ENCODE results near the gene PGA3.
"Not testable (repeated sequence)": the region's sequence is repeated elsewhere in the genome, so short reads cannot be mapped to it uniquely, and the experiment has no call there.

The PGA3 gene

GRCh38 chr11:61213711-61214324, 10.5 kb downstream of the PGA3 start:
- H3K4me1 Mint-ChIP-seq; H3K9me3 Mint-ChIP-seq; H3K4me3 Mint-ChIP-seq; H3K36me3 Mint-ChIP-seq (ENCODE audit: low read depth); H3K27me3 Mint-ChIP-seq (ENCODE audit: low read depth); H3K27ac Mint-ChIP-seq: not testable (repeated sequence)

GRCh38 chr11:61218306-61218705, 15.0 kb downstream of the PGA3 start:
- H3K36me3 Mint-ChIP-seq (ENCODE audit: low read depth); H3K27ac Mint-ChIP-seq: not testable (repeated sequence)

GRCh38 chr11:61219016-61219415, 15.7 kb downstream of the PGA3 start:
- H3K9me3 Mint-ChIP-seq; H3K4me1 Mint-ChIP-seq; H3K4me3 Mint-ChIP-seq; H3K27ac Mint-ChIP-seq; H3K36me3 Mint-ChIP-seq (ENCODE audit: low read depth); H3K27me3 Mint-ChIP-seq (ENCODE audit: low read depth): not testable (repeated sequence)

More at GRCh38 chr11:61218306-61218705, 15.0 kb downstream of the PGA3 start:
- not testable (repeated sequence) for H3K4me1 Mint-ChIP-seq; H3K4me3 Mint-ChIP-seq; H3K9me3 Mint-ChIP-seq; H3K27me3 Mint-ChIP-seq (ENCODE audit: low read depth)

GRCh38 chr11:61222047-61222446, 18.7 kb downstream of the PGA3 start, which contains the start of gene PGA4:
PGA4 (plus strand) TSS chr11:61222347; CDS start chr11:61222401, 54 bp downstream.
- H3K27ac Mint-ChIP-seq; H3K27me3 Mint-ChIP-seq (ENCODE audit: low read depth); H3K4me3 Mint-ChIP-seq; H3K36me3 Mint-ChIP-seq (ENCODE audit: low read depth); H3K9me3 Mint-ChIP-seq; H3K4me1 Mint-ChIP-seq: not testable (repeated sequence)

GRCh38 chr11:61222692-61223091, 19.4 kb downstream of the PGA3 start:
- H3K4me1 Mint-ChIP-seq; H3K27me3 Mint-ChIP-seq (ENCODE audit: low read depth); H3K9me3 Mint-ChIP-seq; H3K36me3 Mint-ChIP-seq (ENCODE audit: low read depth); H3K27ac Mint-ChIP-seq; H3K4me3 Mint-ChIP-seq: not testable (repeated sequence)

- not testable (repeated sequence) for H3K27ac Mint-ChIP-seq; H3K27me3 Mint-ChIP-seq (ENCODE audit: low read depth); H3K4me3 Mint-ChIP-seq; H3K9me3 Mint-ChIP-seq; H3K4me1 Mint-ChIP-seq; H3K36me3 Mint-ChIP-seq (ENCODE audit: low read depth)
These were observed 23.3 kb downstream of the PGA3 start for GRCh38 chr11:61226457-61227137.

GRCh38 chr11:61229458-61229857, 26.1 kb downstream of the PGA3 start:
- not testable (repeated sequence) for H3K9me3 Mint-ChIP-seq

GRCh38 chr11:61231033-61231432, 27.7 kb downstream of the PGA3 start:
- H3K36me3 Mint-ChIP-seq (ENCODE audit: low read depth); H3K27ac Mint-ChIP-seq; H3K27me3 Mint-ChIP-seq (ENCODE audit: low read depth); H3K9me3 Mint-ChIP-seq; H3K4me1 Mint-ChIP-seq; H3K4me3 Mint-ChIP-seq: not testable (repeated sequence)

More at GRCh38 chr11:61229458-61229857, 26.1 kb downstream of the PGA3 start:
- H3K27me3 Mint-ChIP-seq (ENCODE audit: low read depth); H3K36me3 Mint-ChIP-seq (ENCODE audit: low read depth); H3K4me3 Mint-ChIP-seq; H3K4me1 Mint-ChIP-seq; H3K27ac Mint-ChIP-seq: not testable (repeated sequence)

GRCh38 chr11:61231585-61231984, 28.3 kb downstream of the PGA3 start:
- H3K27me3 Mint-ChIP-seq (ENCODE audit: low read depth); H3K4me3 Mint-ChIP-seq; H3K36me3 Mint-ChIP-seq (ENCODE audit: low read depth); H3K27ac Mint-ChIP-seq; H3K9me3 Mint-ChIP-seq; H3K4me1 Mint-ChIP-seq: not testable (repeated sequence)

- H3K9me3 Mint-ChIP-seq; H3K27ac Mint-ChIP-seq; H3K27me3 Mint-ChIP-seq (ENCODE audit: low read depth); H3K36me3 Mint-ChIP-seq (ENCODE audit: low read depth); H3K4me1 Mint-ChIP-seq; H3K4me3 Mint-ChIP-seq: not testable (repeated sequence)
These were observed 29.3 kb downstream of the PGA3 start for GRCh38 chr11:61232548-61233145.

- H3K9me3 Mint-ChIP-seq; H3K36me3 Mint-ChIP-seq (ENCODE audit: low read depth); H3K27me3 Mint-ChIP-seq (ENCODE audit: low read depth); H3K4me1 Mint-ChIP-seq; H3K4me3 Mint-ChIP-seq; H3K27ac Mint-ChIP-seq: not testable (repeated sequence)
These were observed 33.8 kb downstream of the PGA3 start for GRCh38 chr11:61237130-61237529.

- H3K4me1 Mint-ChIP-seq; H3K9me3 Mint-ChIP-seq; H3K27ac Mint-ChIP-seq; H3K27me3 Mint-ChIP-seq (ENCODE audit: low read depth); H3K4me3 Mint-ChIP-seq; H3K36me3 Mint-ChIP-seq (ENCODE audit: low read depth): not testable (repeated sequence)
These were observed 37.0 kb downstream of the PGA3 start for GRCh38 chr11:61240288-61240687.

GRCh38 chr11:61240875-61241274, 37.6 kb downstream of the PGA3 start, which contains the start of gene PGA5:
PGA5 (plus strand) TSS chr11:61241175; CDS start chr11:61241227, 52 bp downstream.
- not testable (repeated sequence) for H3K9me3 Mint-ChIP-seq; H3K36me3 Mint-ChIP-seq (ENCODE audit: low read depth); H3K4me1 Mint-ChIP-seq; H3K27ac Mint-ChIP-seq; H3K4me3 Mint-ChIP-seq; H3K27me3 Mint-ChIP-seq (ENCODE audit: low read depth)

- H3K27ac Mint-ChIP-seq; H3K9me3 Mint-ChIP-seq; H3K4me3 Mint-ChIP-seq; H3K4me1 Mint-ChIP-seq; H3K36me3 Mint-ChIP-seq (ENCODE audit: low read depth); H3K27me3 Mint-ChIP-seq (ENCODE audit: low read depth): not testable (repeated sequence)
These were observed 38.2 kb downstream of the PGA3 start for GRCh38 chr11:61241526-61241925.

GRCh38 chr11:61245284-61245964, 42.1 kb downstream of the PGA3 start:
- not testable (repeated sequence) for H3K27ac Mint-ChIP-seq; H3K4me1 Mint-ChIP-seq; H3K27me3 Mint-ChIP-seq (ENCODE audit: low read depth); H3K36me3 Mint-ChIP-seq (ENCODE audit: low read depth); H3K4me3 Mint-ChIP-seq; H3K9me3 Mint-ChIP-seq

All from nephron (organoid).